Lower leg skin (tissue), 3 donors: Measurements from ENCODE around the gene FUOM.

ENCODE experiments used
- CTCF ChIP-seq, 3 donors: fragments of 450-650 bp; IDR thresholded peaks; one replicate each; pipeline ENCODE4 v1.5.1; 2016; ENCODE audit warnings: antibody characterized with exemption in 3 of 3, mild to moderate bottlenecking in 3 of 3, moderate library complexity in 2 of 3
- POLR2A ChIP-seq, 2 donors: fragments of 450-650 bp; IDR thresholded peaks; one replicate each; pipeline ENCODE4 v1.6.1; 2016 to 2017; ENCODE audit warnings: antibody characterized with exemption in 2 of 2, mild to moderate bottlenecking in 1 of 2, moderate library complexity in 1 of 2

- no peak for TF ChIP-seq POLR2A (IDR thresholded peaks at IDR 0.05)
- no peak for TF ChIP-seq CTCF (IDR thresholded peaks at IDR 0.05)
Observed at GRCh38 chr10:133373174-133374090, 15.6 kb upstream of the FUOM start, which contains the start of gene ECHS1.
